KOPT-K1 (cell line): Measurements from ENCODE around the gene SLC4A9.

Experiments
- H3K27ac ChIP-seq: fragments of 200-600 bp; sonication (generic); 2 replicates; pipeline ENCODE4 v1.5.1; 2016; ENCODE audit warnings: antibody characterized with exemption, mild to moderate bottlenecking, low read depth, low read length; ENCODE audit not compliant: poor library complexity, severe bottlenecking
- H3K36me3 ChIP-seq: fragments of 200-600 bp; sonication (generic); 2 replicates; pipeline ENCODE4 v1.5.1; 2017; ENCODE audit warnings: antibody characterized with exemption, mild to moderate bottlenecking, low read length, moderate library complexity; ENCODE audit not compliant: insufficient read depth
- H3K9me3 ChIP-seq: fragments of 200-600 bp; sonication (generic); 2 replicates; pipeline ENCODE4 v1.5.1; 2017; ENCODE audit warnings: antibody characterized with exemption, low read length, mild to moderate bottlenecking; ENCODE audit not compliant: insufficient read depth, poor library complexity, severe bottlenecking

Gene SLC4A9

GRCh38 chr5:140346348-140347221 lies 13.4 kb upstream of the SLC4A9 start, which contains the start of gene HBEGF:
HBEGF (minus strand) TSS chr5:140346603; CDS start chr5:140346328, 275 bp downstream.
- no peaks in the 10 kb centered on the region for H3K36me3 ChIP-seq
- no peak within 1 kb of the TSS for H3K27ac ChIP-seq

DNA sequence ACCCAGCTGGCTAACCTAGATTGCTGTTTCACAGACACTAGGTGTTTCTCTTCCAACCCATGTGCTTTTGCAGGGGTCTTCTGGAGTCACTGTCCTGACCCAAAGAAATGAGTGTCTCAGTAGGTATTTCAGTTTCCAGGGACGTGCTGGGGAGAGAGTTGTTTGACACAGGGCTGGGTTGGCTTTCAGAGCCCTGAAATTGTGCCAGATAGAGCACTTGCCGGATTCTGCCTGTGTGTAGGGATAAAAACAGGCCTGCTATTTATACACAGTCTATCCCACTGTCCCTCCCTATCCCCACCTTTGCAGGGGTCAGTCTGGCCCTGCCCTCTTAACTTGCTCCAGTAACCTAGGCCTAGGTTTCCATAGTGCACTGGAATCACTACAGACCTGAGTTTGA lies 12.6 kb upstream of the SLC4A9 start:
- Histone ChIP-seq H3K9me3 (no peaks in the 10 kb centered on the region), H3K27ac (no peak overlapping the region), H3K36me3 (no peaks in the 10 kb centered on the region)

More at GRCh38 chr5:140346348-140347221, 13.4 kb upstream of the SLC4A9 start, which contains the start of gene HBEGF:
- H3K9me3 ChIP-seq = no peaks in the 10 kb centered on the region

- no peak overlapping the region for H3K27ac ChIP-seq
- H3K36me3 ChIP-seq = no peaks in the 10 kb centered on the region
- no peaks in the 10 kb centered on the region for H3K9me3 ChIP-seq
Measured at GRCh38 chr5:140348104-140348503, 11.9 kb upstream of the SLC4A9 start.

GRCh38 chr5:140349244-140349643 lies 10.8 kb upstream of the SLC4A9 start:
- H3K9me3 ChIP-seq = no peaks in the 10 kb centered on the region
- H3K36me3 ChIP-seq = no peaks in the 10 kb centered on the region
- no peak overlapping the region for H3K27ac ChIP-seq

DNA sequence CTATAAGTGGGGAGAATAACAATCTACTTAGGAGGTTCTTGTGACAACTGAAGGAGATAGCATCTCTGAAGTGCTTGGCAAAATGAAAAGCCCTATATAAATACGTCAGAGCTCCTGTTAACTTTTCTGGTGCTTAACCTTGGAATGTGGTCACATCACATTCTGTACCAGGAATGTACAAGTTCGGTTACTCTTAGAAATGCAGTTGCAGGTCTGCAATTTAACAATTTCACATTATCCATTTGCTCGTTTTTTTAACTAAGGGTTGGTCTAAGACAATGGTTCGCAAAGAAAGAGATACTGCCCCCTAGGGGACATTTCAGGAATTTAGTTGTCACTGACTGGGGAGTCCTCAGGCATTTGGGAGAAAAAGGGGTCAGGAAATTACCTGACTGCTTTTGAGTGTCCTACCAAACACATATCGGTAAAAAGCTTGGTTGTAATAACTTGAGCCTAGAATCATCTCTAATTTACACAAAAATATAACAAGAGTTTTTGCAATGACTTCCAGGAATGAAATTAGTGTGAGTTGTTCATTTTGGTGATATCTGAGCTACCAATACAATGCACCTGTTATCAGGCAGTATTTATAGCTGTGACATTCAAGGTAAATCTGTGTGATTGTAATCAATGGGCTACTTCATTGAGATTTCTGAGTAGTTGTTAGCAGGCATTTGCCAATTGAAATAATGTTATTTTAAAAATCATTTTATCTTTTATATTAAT lies 8.2 kb upstream of the SLC4A9 start:
- Histone ChIP-seq H3K9me3 (no peaks in the 10 kb centered on the region), H3K27ac (no peak overlapping the region), H3K36me3 (no peaks in the 10 kb centered on the region)

DNA sequence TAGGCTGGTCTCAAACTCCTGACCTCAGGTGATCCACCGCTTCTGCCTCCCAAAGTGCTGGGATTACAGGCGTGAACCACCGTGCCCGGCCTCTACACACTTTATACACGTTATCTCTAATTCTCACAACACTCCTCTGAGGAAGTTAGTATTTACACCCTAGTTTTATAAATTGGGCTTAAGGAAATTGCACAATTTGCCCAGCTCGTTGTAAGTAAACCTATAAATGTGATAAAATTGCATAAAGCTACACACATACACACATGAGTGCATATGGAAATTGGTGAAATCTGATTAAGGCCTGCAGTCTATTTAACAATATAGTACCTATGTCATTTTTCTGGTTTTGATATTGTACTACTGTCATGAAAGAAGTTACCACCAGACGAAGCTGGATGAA lies 4.4 kb upstream of the SLC4A9 start:
- Histone ChIP-seq H3K27ac (no peak overlapping the region), H3K9me3 (no peaks in the 10 kb centered on the region), H3K36me3 (no peaks in the 10 kb centered on the region)

DNA sequence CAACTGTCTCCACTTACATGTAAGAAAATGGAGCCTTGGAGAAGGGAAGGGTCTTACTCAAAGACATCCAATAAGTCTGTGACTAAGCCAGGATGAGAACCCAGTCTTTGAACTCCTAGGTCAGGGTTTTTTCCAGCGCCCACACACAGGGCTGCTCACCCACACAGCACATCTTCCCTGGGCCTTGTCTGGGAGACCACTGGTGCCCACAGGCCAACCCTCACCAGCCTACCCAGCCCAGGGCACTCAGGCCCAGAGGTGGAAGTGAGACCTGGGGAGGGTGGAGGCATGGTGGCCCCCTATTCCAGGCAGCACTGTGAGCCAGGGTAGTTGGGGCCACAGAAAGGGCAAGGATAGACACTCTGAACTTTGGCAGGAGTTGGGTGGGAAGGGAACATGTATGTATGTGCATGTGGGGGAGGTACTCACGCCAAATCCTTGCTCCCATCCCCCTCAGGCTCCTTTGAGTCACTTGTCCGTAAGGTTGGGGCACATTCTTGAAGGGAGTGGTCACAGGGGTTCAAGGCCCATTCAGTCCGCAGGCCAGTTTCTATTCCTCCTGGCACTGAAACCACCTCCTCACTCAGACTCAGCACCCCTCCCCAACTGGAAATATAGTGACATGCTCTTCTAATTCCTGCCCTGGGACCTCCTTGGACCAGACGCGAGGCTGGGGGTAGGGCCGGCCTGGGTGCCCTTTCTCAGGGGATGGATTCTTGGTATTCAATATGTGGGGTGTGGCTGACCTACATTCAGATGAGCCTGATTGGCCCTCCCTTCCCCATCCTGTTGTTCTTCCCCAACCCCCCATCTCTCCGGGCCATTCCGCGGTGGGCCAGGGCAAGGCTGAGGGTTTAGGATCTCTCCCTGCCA lies 2.9 kb upstream of the SLC4A9 start:
- Histone ChIP-seq H3K9me3 (no peaks in the 10 kb centered on the region), H3K27ac (no peak overlapping the region), H3K36me3 (no peaks in the 10 kb centered on the region)

GRCh38 chr5:140357726-140358093 lies 2.3 kb upstream of the SLC4A9 start:
- Histone ChIP-seq H3K9me3 (no peaks in the 10 kb centered on the region), H3K27ac (no peak overlapping the region), H3K36me3 (no peaks in the 10 kb centered on the region)

DNA sequence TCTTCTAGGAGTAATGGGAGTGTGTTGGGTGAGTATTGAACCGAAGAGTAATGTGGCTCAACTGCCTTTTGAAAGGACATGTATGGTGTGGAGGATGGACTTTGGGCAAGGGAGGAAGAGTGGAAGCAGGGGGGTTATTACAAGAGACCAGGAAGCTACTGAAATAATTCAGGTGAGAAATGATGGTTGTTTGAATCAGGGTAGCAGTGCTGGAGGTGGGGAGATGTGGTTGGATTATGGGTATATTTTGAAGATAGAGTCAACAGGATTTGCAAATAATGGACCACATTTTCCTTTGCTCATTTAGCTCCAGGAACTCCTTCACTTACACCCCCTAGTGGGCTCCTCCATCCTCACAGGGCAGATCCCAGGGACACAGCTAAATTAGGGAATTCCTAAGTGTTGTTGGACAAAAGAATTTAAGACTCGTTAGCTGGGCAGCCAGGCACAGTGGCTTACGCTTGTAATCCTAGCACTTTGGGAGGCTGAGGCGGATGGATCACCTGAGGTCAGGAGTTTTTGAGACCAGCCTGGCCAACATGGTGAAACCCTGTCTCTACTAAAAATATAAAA lies 1.2 kb upstream of the SLC4A9 start:
- no peaks in the 10 kb centered on the region for H3K9me3 ChIP-seq
- no peaks in the 10 kb centered on the region for H3K36me3 ChIP-seq
- H3K27ac ChIP-seq = no peak overlapping the region

DNA sequence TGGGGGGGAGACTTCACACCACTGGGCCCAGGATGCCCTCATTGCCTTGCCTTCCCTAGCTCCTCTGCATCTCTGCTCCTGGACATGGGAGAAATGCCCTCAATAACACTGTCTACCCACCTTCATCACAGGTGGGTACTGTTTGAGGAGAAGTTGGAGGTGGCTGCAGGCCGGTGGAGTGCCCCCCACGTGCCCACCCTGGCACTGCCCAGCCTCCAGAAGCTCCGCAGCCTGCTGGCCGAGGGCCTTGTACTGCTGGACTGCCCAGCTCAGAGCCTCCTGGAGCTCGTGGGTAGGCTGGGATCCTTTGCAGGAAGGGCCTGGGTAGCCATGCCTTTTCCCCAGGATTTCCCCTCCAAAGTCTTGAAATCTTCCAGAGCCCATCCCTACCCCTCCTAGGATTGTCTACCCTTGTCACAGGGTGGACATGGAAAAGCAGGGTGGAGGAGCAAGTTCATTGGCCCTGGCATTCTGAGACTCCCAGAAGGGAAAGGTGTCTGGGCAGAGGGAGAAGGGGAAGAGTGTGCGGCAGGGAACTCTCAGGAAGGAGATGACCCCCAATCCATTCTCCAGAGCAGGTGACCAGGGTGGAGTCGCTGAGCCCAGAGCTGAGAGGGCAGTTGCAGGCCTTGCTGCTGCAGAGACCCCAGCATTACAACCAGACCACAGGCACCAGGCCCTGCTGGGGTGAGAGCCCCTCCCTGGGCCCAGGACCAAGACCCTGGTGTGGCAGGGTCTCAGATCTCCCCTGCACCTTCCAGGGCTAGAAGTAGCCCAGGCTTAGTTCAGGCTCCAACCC lies 886 bp downstream of the SLC4A9 start:
- no peaks in the 10 kb centered on the region for H3K9me3 ChIP-seq
- no peak overlapping the region for H3K27ac ChIP-seq
- no peaks in the 10 kb centered on the region for H3K36me3 ChIP-seq

GRCh38 chr5:140361901-140362300 lies 1.9 kb downstream of the SLC4A9 start:
- Histone ChIP-seq H3K36me3 (no peaks in the 10 kb centered on the region), H3K9me3 (no peaks in the 10 kb centered on the region)

GRCh38 chr5:140362311-140362710 lies 2.3 kb downstream of the SLC4A9 start:
- Histone ChIP-seq H3K9me3 (no peaks in the 10 kb centered on the region), H3K36me3 (no peaks in the 10 kb centered on the region), H3K27ac (no peak overlapping the region)

More at GRCh38 chr5:140361901-140362300, 1.9 kb downstream of the SLC4A9 start:
- H3K27ac ChIP-seq = no peak overlapping the region

GRCh38 chr5:140362875-140363630 lies 3.1 kb downstream of the SLC4A9 start:
- Histone ChIP-seq H3K27ac (no peak overlapping the region), H3K36me3 (no peaks in the 10 kb centered on the region), H3K9me3 (no peaks in the 10 kb centered on the region)
